Measurements from ENCODE around the gene RASA3.
"Not testable (repeated sequence)": the region's sequence is repeated elsewhere in the genome, so short reads cannot be mapped to it uniquely, and the experiment has no call there.

Gene RASA3

GRCh38 chr13:114136576-114136975, 4.2 kb upstream of the RASA3 start:
- TF ChIP-seq, protein P1, sequence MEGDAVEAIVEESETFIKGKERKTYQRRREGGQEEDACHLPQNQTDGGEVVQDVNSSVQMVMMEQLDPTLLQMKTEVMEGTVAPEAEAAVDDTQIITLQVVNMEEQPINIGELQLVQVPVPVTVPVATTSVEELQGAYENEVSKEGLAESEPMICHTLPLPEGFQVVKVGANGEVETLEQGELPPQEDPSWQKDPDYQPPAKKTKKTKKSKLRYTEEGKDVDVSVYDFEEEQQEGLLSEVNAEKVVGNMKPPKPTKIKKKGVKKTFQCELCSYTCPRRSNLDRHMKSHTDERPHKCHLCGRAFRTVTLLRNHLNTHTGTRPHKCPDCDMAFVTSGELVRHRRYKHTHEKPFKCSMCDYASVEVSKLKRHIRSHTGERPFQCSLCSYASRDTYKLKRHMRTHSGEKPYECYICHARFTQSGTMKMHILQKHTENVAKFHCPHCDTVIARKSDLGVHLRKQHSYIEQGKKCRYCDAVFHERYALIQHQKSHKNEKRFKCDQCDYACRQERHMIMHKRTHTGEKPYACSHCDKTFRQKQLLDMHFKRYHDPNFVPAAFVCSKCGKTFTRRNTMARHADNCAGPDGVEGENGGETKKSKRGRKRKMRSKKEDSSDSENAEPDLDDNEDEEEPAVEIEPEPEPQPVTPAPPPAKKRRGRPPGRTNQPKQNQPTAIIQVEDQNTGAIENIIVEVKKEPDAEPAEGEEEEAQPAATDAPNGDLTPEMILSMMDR (IDR thresholded peaks at IDR 0.05; ENCODE audit: low read depth, low read length): no peak
- no peak for DNase-seq (ENCODE audit: extremely low read depth, low read depth)

- no peak for DNase-seq (ENCODE audit: extremely low read depth, low read depth)
- TF ChIP-seq, protein P1 (IDR thresholded peaks at IDR 0.05; ENCODE audit: low read depth, low read length): no peak
These were observed 3.3 kb upstream of the RASA3 start for GRCh38 chr13:114135731-114136171.

DNA sequence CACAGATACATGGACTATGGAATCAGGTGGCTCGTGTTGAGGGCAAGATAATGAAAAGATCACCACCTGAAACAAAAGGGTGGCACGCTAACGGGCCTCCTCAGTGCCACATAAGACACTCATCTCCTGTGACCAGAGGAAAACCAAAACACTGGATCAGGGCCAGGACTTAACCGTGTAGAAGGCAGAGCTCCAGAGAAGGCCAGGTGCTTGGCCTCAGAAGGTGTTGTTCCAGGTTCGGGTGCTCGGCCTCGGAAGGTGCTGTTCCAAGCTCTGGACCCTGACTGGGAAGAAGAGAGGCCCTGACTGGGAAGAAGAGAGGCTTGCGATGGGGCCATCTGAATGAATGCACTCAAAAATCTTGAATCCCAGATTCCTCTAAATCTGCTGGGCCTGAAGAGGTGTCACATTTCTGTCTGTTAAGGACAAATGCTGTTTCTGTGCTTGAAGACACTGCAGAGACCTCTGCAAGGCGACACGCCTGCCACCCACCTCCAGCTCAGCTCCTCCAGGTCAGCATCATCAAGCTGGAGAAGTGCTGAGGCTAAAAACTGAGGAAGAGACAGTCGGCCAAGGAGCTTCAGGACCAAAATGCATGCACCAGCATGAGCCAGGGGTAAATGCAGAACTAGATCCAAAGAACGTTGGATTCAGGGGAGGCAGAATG, 2.7 kb upstream of the RASA3 start:
- no peak for DNase-seq (ENCODE audit: extremely low read depth, low read depth)
- TF ChIP-seq, protein P1 (IDR thresholded peaks at IDR 0.05; ENCODE audit: low read depth, low read length): no peak

GRCh38 chr13:114134111-114134943, 1.9 kb upstream of the RASA3 start:
- no peak for DNase-seq (ENCODE audit: extremely low read depth, low read depth)
- TF ChIP-seq, protein P1 (IDR thresholded peaks at IDR 0.05; ENCODE audit: low read depth, low read length): no peak

DNA sequence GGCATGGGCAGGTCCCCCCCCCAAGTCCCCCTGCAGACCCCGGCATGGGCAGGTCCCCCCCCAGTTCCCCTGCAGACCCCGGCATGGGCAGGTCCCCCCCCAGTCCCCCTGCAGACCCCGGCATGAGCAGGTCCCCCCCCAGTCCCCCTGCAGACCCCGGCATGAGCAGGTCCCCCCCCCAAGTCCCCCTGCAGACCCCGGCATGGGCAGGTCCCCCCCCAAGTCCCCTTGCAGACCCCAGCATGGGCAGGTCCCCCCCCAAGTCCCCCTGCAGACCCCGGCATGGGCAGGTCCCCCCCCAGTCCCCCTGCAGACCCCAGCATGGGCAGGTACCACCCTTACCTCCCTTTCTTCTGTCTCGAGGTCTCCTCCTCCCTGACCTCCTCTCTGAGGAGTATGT, 1.1 kb upstream of the RASA3 start:
- DNase-seq (ENCODE audit: extremely low read depth, low read depth): not testable (repeated sequence)

DNA sequence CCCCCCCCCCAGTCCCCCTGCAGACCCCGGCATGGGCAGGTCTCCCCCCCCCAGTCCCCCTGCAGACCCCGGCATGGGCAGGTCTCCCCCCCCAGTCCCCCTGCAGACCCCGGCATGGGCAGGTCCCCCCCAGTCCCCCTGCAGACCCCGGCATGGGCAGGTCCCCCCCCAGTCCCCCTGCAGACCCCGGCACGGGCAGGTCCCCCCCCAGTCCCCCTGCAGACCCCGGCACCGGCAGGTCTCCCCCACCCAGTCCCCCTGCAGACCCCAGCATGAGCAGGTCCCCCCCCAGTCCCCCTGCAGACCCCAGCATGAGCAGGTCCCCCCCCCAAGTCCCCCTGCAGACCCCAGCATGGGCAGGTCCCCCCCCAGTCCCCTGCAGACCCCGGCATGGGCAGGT, 703 bp upstream of the RASA3 start:
- not testable (repeated sequence) for DNase-seq (ENCODE audit: extremely low read depth, low read depth)

DNA sequence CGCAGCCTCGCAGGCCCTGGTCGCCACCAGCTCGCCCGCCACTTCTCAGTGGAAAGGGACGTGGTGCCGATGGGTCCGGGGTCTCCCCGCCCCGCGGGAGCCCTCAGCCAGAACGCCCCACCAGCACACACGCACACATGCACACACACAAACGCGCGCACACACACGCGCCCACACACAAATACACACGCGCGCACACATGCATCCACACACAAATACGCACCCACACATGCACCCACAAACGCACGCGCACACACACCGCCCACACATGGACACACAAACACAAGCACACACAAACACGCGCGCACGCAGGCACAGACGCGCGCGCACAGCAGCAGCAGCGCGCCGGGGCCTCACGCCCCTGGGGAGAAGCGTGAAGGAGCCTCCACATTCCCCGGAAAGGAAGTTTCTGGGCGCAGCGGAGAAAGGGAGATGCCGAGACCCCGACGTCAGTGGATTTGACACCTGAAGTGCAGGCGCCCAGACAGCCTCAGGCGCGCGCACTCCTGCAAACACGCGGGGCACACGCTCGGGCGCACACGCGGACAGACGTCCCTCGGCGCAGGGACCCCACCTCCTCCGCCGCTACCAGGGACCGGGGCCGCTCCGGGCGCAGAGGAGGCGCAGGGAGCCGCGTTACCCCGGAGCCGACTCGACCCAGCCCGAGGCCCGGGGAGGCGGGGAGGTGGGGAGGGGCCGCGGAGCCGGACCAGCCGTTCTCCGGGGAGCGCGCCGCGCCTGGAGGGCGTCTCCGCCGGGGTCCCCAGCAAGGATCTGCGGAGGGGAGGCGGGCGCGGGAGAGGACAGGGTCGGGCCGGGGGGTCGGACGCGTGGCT, 622 bp downstream of the RASA3 start:
- no peak for DNase-seq (ENCODE audit: extremely low read depth, low read depth)
- TF ChIP-seq, protein P1 (IDR thresholded peaks at IDR 0.05; ENCODE audit: low read depth, low read length): no peak

Measured in AG09319 (cell line).